Activated CD4-positive, alpha-beta T cell treated with anti-CD3 and anti-CD28 coated beads, Interleukin-10, Interleukin-2, amounts not matched to agents 100 ng/mL and 50 ng/mL, durations not matched to agents 16 hours and 8 hours (primary cell): Measurements from ENCODE around the gene MRPL52.
A peak's percentile ranks its signal among the peaks of the same experiment; 100 is the strongest.
"Not testable (repeated sequence)": the region's sequence is repeated elsewhere in the genome, so short reads cannot be mapped to it uniquely, and the experiment has no call there.

ENCODE experiments used
- DNase-seq: peaks from one replicate; pipeline ENCODE4 v3.0.0-alpha.2; 2020

Gene MRPL52

GRCh38 chr14:22841311-22841710 lies 11.6 kb downstream of the MRPL52 start:
- no peak for DNase-seq

- no peak for DNase-seq
These were observed 12.1 kb downstream of the MRPL52 start for GRCh38 chr14:22841769-22842168.

GRCh38 chr14:22842211-22843122 lies 12.8 kb downstream of the MRPL52 start:
- DNase-seq = no peak

GRCh38 chr14:22843123-22843925 lies 13.6 kb downstream of the MRPL52 start:
- no peak for DNase-seq

- no peak for DNase-seq
These were observed 14.8 kb downstream of the MRPL52 start for GRCh38 chr14:22844221-22845102.

- DNase-seq = no peak
These were observed 15.4 kb downstream of the MRPL52 start for GRCh38 chr14:22845103-22845394.

- DNase-seq = no peak
These were observed 16.3 kb downstream of the MRPL52 start for GRCh38 chr14:22845821-22846625.

GRCh38 chr14:22846811-22847307 lies 17.2 kb downstream of the MRPL52 start:
- no peak for DNase-seq

- DNase-seq = no peak
These were observed 18.1 kb downstream of the MRPL52 start for GRCh38 chr14:22847661-22848341.

GRCh38 chr14:22848351-22849164 lies 18.9 kb downstream of the MRPL52 start:
- no peak for DNase-seq

- no peak for DNase-seq
These were observed 19.6 kb downstream of the MRPL52 start for GRCh38 chr14:22849212-22849819.

GRCh38 chr14:22850944-22851764 lies 21.5 kb downstream of the MRPL52 start:
- DNase-seq = peak; percentile 84

- DNase-seq = not testable (repeated sequence)
These were observed 22.5 kb downstream of the MRPL52 start for GRCh38 chr14:22852178-22852577.

- no peak for DNase-seq
These were observed 22.9 kb downstream of the MRPL52 start for GRCh38 chr14:22852599-22852939.

- peak; percentile 91 for DNase-seq
These were observed 23.5 kb downstream of the MRPL52 start for GRCh38 chr14:22852940-22853767.

- DNase-seq = not testable (repeated sequence)
These were observed 24.6 kb downstream of the MRPL52 start for GRCh38 chr14:22854296-22854695.

- peak; percentile 51 for DNase-seq
These were observed 25.5 kb downstream of the MRPL52 start for GRCh38 chr14:22854963-22855724.
